GM12878 (cell line): ENCODE data around the gene IGSF8. TPM values are rescaled to one million over a fixed set of nuclear protein-coding genes. Genes with fewer than 3 reads are reported as not detected.
"Not testable (repeated sequence)": the region's sequence is repeated elsewhere in the genome, so short reads cannot be mapped to it uniquely, and the experiment has no call there.

Source experiments
- ATAC-seq: fragments of 200-7000 bp; cut with Tn5 transposase; 3 replicates; pipeline ENCODE4 v1.9.1; 2020; ENCODE audit warnings: mild to moderate bottlenecking, moderate library complexity
- BruUV-seq: library from RNA; stranded (reverse); fragments of 400-500 nt; replicated peaks from 2 replicates; lab custom pipeline; 2021; lab: Mats Ljungman, UMichigan
- CTCF ChIA-PET: fragments of 300-600 bp; sonication (Branson Sonifier 250); formaldehyde crosslinking; extraction: SDS; loops from one replicate; lab custom pipeline; 2021; ENCODE audit warnings: inconsistent platforms; lab: Yijun Ruan, JAX
- POLR2A ChIA-PET: fragments of 350-600 bp; formaldehyde crosslinking; extraction: SDS; loops from one replicate; lab custom pipeline; 2021; ENCODE audit warnings: inconsistent platforms; lab: Charles Lee
- RAD21 ChIA-PET: fragments of 300-600 bp; sonication (Branson Sonifier 250); formaldehyde crosslinking; loops from one replicate; lab custom pipeline; 2023; ENCODE audit warnings: antibody characterized with exemption; ENCODE audit not compliant: unreplicated experiment; lab: Charles Lee
- SMC1A ChIA-PET: fragments of 300-600 bp; sonication (Branson Sonifier 250); formaldehyde crosslinking; loops from one replicate; lab custom pipeline; 2023; ENCODE audit not compliant: unreplicated experiment, uncharacterized antibody; lab: Charles Lee
- DNase-seq: peaks from one replicate; pipeline ENCODE4 v3.0.0-alpha.2; 2011; ENCODE audit warnings: low read depth, low spot score
- FAIRE-seq: peaks from 3 replicates; lab custom pipeline; 2011; peaks lifted over from hg19 to GRCh38; lab: Jason Lieb, UNC
- H2AFZ ChIP-seq: 2 replicates; pipeline ENCODE4 v1.6.0; 2011; ENCODE audit warnings: low read depth, low read length, control low read depth; ENCODE audit not compliant: control insufficient read depth
- H3K27ac ChIP-seq: 2 replicates; pipeline ENCODE4 v1.5.1; 2011; ENCODE audit warnings: control low read depth; ENCODE audit not compliant: control insufficient read depth, insufficient read depth
- H3K27me3 ChIP-seq, 2 experiments: replicated peaks in 1 of 2; 2 replicates each; pipeline versions ENCODE4 v1.6.0 to v1.6.1; 2011; ENCODE audit warnings: low read length in 1 of 2; ENCODE audit not compliant: control insufficient read depth in 2 of 2, insufficient read depth in 2 of 2
- H3K36me3 ChIP-seq, 2 experiments: 2 replicates each; pipeline ENCODE4 v1.5.1; 2011; ENCODE audit warnings: low read length in 1 of 2; ENCODE audit not compliant: control insufficient read depth in 2 of 2, insufficient read depth in 2 of 2
- H3K4me1 ChIP-seq: 2 replicates; pipeline ENCODE4 v1.6.1; 2011; ENCODE audit warnings: mild to moderate bottlenecking, low read length, moderate library complexity, mixed read lengths; ENCODE audit not compliant: control insufficient read depth, insufficient read depth
- H3K4me2 ChIP-seq: 2 replicates; pipeline ENCODE4 v1.6.0; 2011; ENCODE audit warnings: control low read depth; ENCODE audit not compliant: control insufficient read depth, insufficient read depth
- H3K4me3 ChIP-seq: fragments of 200-600 bp; sonication (generic); 2 replicates; pipeline ENCODE4 v1.5.1; 2016
- H3K79me2 ChIP-seq: 2 replicates; pipeline ENCODE4 v1.6.0; 2011; ENCODE audit warnings: low read length; ENCODE audit not compliant: control insufficient read depth, insufficient read depth
- H3K9ac ChIP-seq: 2 replicates; pipeline ENCODE4 v1.8.0; 2011; ENCODE audit warnings: low read length, control low read depth, mixed read lengths; ENCODE audit not compliant: control insufficient read depth, insufficient read depth
- H3K9me3 ChIP-seq: replicated peaks from 3 replicates; pipeline ENCODE4 v1.5.1; 2011; ENCODE audit warnings: mild to moderate bottlenecking, low read length; ENCODE audit not compliant: control insufficient read depth, insufficient read depth
- H4K20me1 ChIP-seq: 2 replicates; pipeline ENCODE4 v1.6.0; 2011; ENCODE audit not compliant: control insufficient read depth, insufficient read depth
- ATF3 ChIP-seq: IDR thresholded peaks from 2 replicates; pipeline ENCODE4 v1.6.1; 2011; ENCODE audit warnings: low read depth, mild to moderate bottlenecking, low read length, moderate library complexity, borderline replicate concordance; ENCODE audit errors: extremely low read depth
- CBFB ChIP-seq: IDR thresholded peaks from 2 replicates; pipeline ENCODE4 v1.6.1; 2016; ENCODE audit warnings: antibody characterized with exemption, low read depth
- CHD2 ChIP-seq: IDR thresholded peaks from 2 replicates; pipeline ENCODE4 v1.6.1; 2011; ENCODE audit warnings: low read depth, low read length, improper control_type of control experiment, borderline replicate concordance
- EGR1 ChIP-seq, 2 experiments: IDR thresholded peaks; 1 replicate in 1 of 2; 2 replicates in 1 of 2; pipeline ENCODE4 v1.6.1; 2011 to 2012; ENCODE audit warnings: low read depth in 2 of 2, low read length in 2 of 2, borderline replicate concordance in 1 of 2, mild to moderate bottlenecking in 1 of 2, moderate library complexity in 1 of 2
- ETV6 ChIP-seq, 2 experiments: fragments of 450-650 bp in 1 of 2; IDR thresholded peaks in 1 of 2; conservative IDR thresholded peaks in 1 of 2; 2 replicates each; pipeline ENCODE4 v1.6.1; 2014; ENCODE audit warnings: antibody characterized with exemption in 1 of 2, borderline replicate concordance in 1 of 2, low read depth in 1 of 2, mild to moderate bottlenecking in 1 of 2, moderate library complexity in 1 of 2
- NR2C1 ChIP-seq: fragments of 450-650 bp; IDR thresholded peaks from 2 replicates; pipeline ENCODE4 v1.6.1; 2017; ENCODE audit warnings: antibody characterized with exemption, mild to moderate bottlenecking, moderate library complexity
- PAX5 ChIP-seq: IDR thresholded peaks from 2 replicates; pipeline ENCODE4 v1.6.1; 2011; ENCODE audit warnings: low read depth, low read length, borderline replicate concordance
- RUNX3 ChIP-seq: IDR thresholded peaks from 2 replicates; pipeline ENCODE4 v1.6.1; 2012; ENCODE audit warnings: low read length, inconsistent platforms
- STAT3 ChIP-seq: IDR thresholded peaks from 2 replicates; pipeline ENCODE4 v1.6.1; 2011; ENCODE audit warnings: low read depth, low read length, improper control_type of control experiment
- WGBS: methylation state at CpG from one replicate; pipeline ENCODE4 v1.1.6; 2016; ENCODE audit warnings: low lambda C conversion rate; ENCODE audit not compliant: insufficient replicate concordance, insufficient coverage; ENCODE audit errors: missing lambda C conversion rate; 5-methylcytosine and 5-hydroxymethylcytosine counted together
- in situ Hi-C: fragments of 300-500 bp; cut with MboI; formaldehyde crosslinking; loops from 9 replicates; pipeline ENCODE4 v1.14.3; 2018; ENCODE audit warnings: mixed read lengths
- intact Hi-C: fragments of 100-400 bp; cut with micrococcal nuclease; formaldehyde crosslinking; loops from one replicate; pipeline ENCODE4 v1.14.2; 2022; ENCODE audit not compliant: unreplicated experiment
- polyA plus RNA-seq, 11 experiments: library from polyadenylated mRNA; depleted of rRNA in 4 of 11; unstranded in 6 of 11; stranded (reverse) in 5 of 11; fragments of >200 nt; fragmentation: Nextera tagmentation in 4 of 11; fragmentation: Illumina TruSeq in 1 of 11; extraction: Ambion mirVana in 4 of 11; extraction: Trizol in 1 of 11; gene quantifications; 1 replicate in 1 of 11; 2 replicates in 10 of 11; pipeline versions ENCODE4 v1.2.1 to v1.2.3, GENCODE V29; 2011 to 2016; ENCODE audit warnings: inconsistent platforms in 2 of 11, missing spikeins in 2 of 11, low read depth in 1 of 11
- total RNA-seq, 4 experiments: library from RNA; depleted of rRNA in 3 of 4; stranded (reverse); fragments of >200 nt in 3 of 4; fragmentation: Illumina TruSeq in 1 of 4; extraction: Trizol in 1 of 4; gene quantifications; 2 replicates each; pipeline versions ENCODE4 v1.2.1 to v1.2.3, GENCODE V29; 2013 to 2021
- TF ChIP-seq, protein P1 (sequence below), 3 experiments: IDR thresholded peaks in 2 of 3; conservative IDR thresholded peaks in 1 of 3; 2 replicates each; pipeline ENCODE4 v1.5.1; 2011; ENCODE audit warnings: low read depth in 3 of 3, low read length in 3 of 3, mild to moderate bottlenecking in 3 of 3, control low read depth in 2 of 3, moderate library complexity in 2 of 3, inconsistent platforms in 1 of 3, mixed read lengths in 1 of 3; ENCODE audit not compliant: control insufficient read depth in 2 of 3, insufficient read depth in 1 of 3; ENCODE audit errors: extremely low read depth in 1 of 3

Gene IGSF8
- total and polyA plus RNA-seq, 10 of the 15 experiments (the other 5 are each of a cell fraction or from before 2014, with no cell fraction given) = 0.64 to 24.7 (median 13.9) TPM

DNA sequence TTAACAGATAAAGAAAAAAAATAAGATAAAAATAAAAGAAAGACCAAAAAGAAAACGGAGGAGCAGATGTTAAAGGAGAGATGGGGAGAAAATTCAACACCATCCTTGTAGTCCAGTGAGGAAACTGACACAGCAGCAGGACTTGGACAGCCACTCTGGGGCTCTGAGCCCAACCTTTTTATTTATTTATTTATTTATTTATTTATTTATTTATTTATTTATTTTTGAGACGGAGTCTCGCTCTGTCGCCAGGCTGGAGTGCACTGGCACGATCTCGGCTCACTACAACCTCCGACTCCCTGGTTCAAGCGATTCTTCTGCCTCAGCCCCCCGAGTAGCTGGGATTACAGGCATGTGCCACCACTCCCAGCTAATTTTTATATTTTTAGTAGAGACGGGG lies 13.0 kb upstream of the IGSF8 start:
- CTCF ChIA-PET = interaction anchor here (0.6 to 11.6 kb wide), 5 partner anchors 56 to 265 kb away, joined by 3 to 189 read pairs (median 3); no protein-coding TSS in a partner anchor
- intact Hi-C loops, POLR2A ChIA-PET, in situ Hi-C loops, H3K27me3 ChIP-seq, H3K9me3 ChIP-seq, H3K4me2 ChIP-seq, H2AFZ ChIP-seq, H4K20me1 ChIP-seq, H3K36me3 ChIP-seq, BruUV-seq, H3K79me2 ChIP-seq, H3K4me3 ChIP-seq, H3K9ac ChIP-seq, DNase-seq, H3K27ac ChIP-seq, FAIRE-seq, H3K4me1 ChIP-seq, ATAC-seq: not testable (repeated sequence)
- WGBS = 65% methylated on average over 10 of the region's 10 CpGs
- RAD21 ChIA-PET = interaction anchor here (1.4 kb wide), 1 partner anchor 24 kb away, joined by 3 read pairs; no protein-coding TSS in a partner anchor
- SMC1A ChIA-PET = interaction anchor here (1.5 kb wide), 1 partner anchor 10 kb away, joined by 4 read pairs; no protein-coding TSS in a partner anchor

DNA sequence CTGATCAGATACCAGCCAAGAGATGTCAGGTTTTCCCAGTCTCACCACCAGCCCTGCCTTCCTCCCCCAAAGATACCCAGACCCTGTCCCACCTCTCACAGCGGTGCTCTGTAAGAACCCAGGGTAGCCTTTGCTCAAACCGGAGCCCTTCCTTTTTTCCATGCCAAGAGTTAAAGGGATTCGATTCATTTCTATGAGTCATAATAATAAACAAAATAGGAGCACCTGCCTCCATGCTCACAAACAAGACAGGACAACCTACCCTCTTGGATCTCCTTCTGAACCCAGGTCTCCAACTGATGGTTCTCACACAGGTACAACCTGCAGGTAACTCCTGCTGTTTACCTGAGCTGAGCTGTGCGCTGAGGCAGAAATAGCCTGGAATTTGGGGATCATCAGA lies 11.3 kb upstream of the IGSF8 start:
- Histone ChIP-seq H3K79me2 (no peaks in the 10 kb centered on the region), H3K9me3 (no peaks in the 10 kb centered on the region), H3K9ac (no peak overlapping the region), H3K4me3 (no peak overlapping the region), H3K4me1 (no peaks in the 10 kb centered on the region), H3K27ac (no peak overlapping the region), H4K20me1 (no peaks in the 10 kb centered on the region), H2AFZ (no peak overlapping the region), H3K4me2 (no peak overlapping the region), H3K27me3 (no peaks in the 10 kb centered on the region; a peak in 1 of 4 replicates), H3K36me3 (no peaks in the 10 kb centered on the region)
- POLR2A ChIA-PET = no interaction called here
- DNase-seq = no peak
- no peak for ATAC-seq
- in situ Hi-C loops (no loop called here), intact Hi-C loops (loop anchor here (2.0 kb wide), 1 partner anchor 143 kb away; no protein-coding TSS in a partner anchor)
- SMC1A ChIA-PET = interaction anchor here (2.7 kb wide), 1 partner anchor 142 kb away, joined by 19 read pairs; no protein-coding TSS in a partner anchor
- CTCF ChIA-PET = interaction anchor here (1.2 to 11.6 kb wide), 11 partner anchors 12 to 267 kb away, joined by 3 to 189 read pairs (median 5); partner anchors contain the start of gene IGSF8
- FAIRE-seq = no peak
- 65% methylated on average over 4 of the region's 4 CpGs for WGBS
- BruUV-seq = no TSS peak
- RAD21 ChIA-PET = interaction anchor here (2.2 kb wide), 1 partner anchor 142 kb away, joined by 14 read pairs; no protein-coding TSS in a partner anchor
- no peak for TF ChIP-seq PAX5
- no peak for TF ChIP-seq ATF3
- TF ChIP-seq, protein P1, sequence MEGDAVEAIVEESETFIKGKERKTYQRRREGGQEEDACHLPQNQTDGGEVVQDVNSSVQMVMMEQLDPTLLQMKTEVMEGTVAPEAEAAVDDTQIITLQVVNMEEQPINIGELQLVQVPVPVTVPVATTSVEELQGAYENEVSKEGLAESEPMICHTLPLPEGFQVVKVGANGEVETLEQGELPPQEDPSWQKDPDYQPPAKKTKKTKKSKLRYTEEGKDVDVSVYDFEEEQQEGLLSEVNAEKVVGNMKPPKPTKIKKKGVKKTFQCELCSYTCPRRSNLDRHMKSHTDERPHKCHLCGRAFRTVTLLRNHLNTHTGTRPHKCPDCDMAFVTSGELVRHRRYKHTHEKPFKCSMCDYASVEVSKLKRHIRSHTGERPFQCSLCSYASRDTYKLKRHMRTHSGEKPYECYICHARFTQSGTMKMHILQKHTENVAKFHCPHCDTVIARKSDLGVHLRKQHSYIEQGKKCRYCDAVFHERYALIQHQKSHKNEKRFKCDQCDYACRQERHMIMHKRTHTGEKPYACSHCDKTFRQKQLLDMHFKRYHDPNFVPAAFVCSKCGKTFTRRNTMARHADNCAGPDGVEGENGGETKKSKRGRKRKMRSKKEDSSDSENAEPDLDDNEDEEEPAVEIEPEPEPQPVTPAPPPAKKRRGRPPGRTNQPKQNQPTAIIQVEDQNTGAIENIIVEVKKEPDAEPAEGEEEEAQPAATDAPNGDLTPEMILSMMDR (IDR thresholded peaks at IDR 0.05 in 2 of 3, conservative IDR thresholded peaks at IDR 0.05 in 1 of 3; ENCODE audit: control insufficient read depth in 2 of 3, extremely low read depth in 1 of 3, insufficient read depth in 1 of 3, low read depth in 3 of 3, low read length in 3 of 3) = no peak
- TF ChIP-seq CBFB = no peak
- no peak for TF ChIP-seq CHD2
- TF ChIP-seq STAT3 = no peak
- no peak for TF ChIP-seq RUNX3
- no peak for TF ChIP-seq EGR1 (IDR thresholded peaks at IDR 0.05; ENCODE audit: borderline replicate concordance in 1 of 2, low read depth in 2 of 2, low read length in 2 of 2)
- TF ChIP-seq NR2C1 = no peak
- TF ChIP-seq ETV6 (conservative IDR thresholded peaks at IDR 0.05 in 1 of 2, IDR thresholded peaks at IDR 0.05 in 1 of 2; ENCODE audit: borderline replicate concordance in 1 of 2, low read depth in 1 of 2) = no peak
